Prostate gland (tissue), 2 donors: ENCODE measurements around the gene TM4SF5.

ENCODE experiments used
- CTCF ChIP-seq, 4 experiments: fragments of 200-600 bp in 2 of 4; fragments of 450-650 bp in 2 of 4; sonication (generic) in 2 of 4; IDR thresholded peaks; 1 replicate in 3 of 4; 2 replicates in 1 of 4; pipeline ENCODE4 v1.5.1; 2016 to 2019; ENCODE audit warnings: antibody characterized with exemption in 4 of 4, mild to moderate bottlenecking in 2 of 4, moderate library complexity in 2 of 4
- POLR2A ChIP-seq: fragments of 450-650 bp; IDR thresholded peaks from one replicate; pipeline ENCODE4 v1.6.1; 2016; ENCODE audit warnings: antibody characterized with exemption, mild to moderate bottlenecking

GRCh38 chr17:4827399-4827798 lies 55.7 kb downstream of the TM4SF5 start:
- TF ChIP-seq CTCF (IDR thresholded peaks at IDR 0.05) (no peak), POLR2A (no peak)
